HepG2 (cell line): ENCODE results near the gene GABARAPL2. TPM values are rescaled to one million over a fixed set of nuclear protein-coding genes. Genes with fewer than 3 reads are reported as not detected.

ENCODE experiments used
- ATAC-seq: fragments of 200-7000 bp; cut with Tn5 transposase; 3 replicates; pipeline ENCODE4 v1.9.1; 2020; ENCODE audit warnings: mild to moderate bottlenecking, moderate library complexity
- BruUV-seq: library from RNA; stranded (reverse); fragments of 400-500 nt; replicated peaks from 2 replicates; lab custom pipeline; 2021; lab: Mats Ljungman, UMichigan
- CTCF ChIA-PET: fragments of 300-600 bp; formaldehyde crosslinking; extraction: SDS; loops from one replicate; lab custom pipeline; 2021; ENCODE audit warnings: low total read pairs, inconsistent platforms, low intra/inter-chr PET ratio; lab: Yijun Ruan, JAX
- POLR2A ChIA-PET: fragments of 350-600 bp; sonication (Branson Sonifier 250); formaldehyde crosslinking; loops from one replicate; lab custom pipeline; 2020; ENCODE audit warnings: antibody characterized with exemption, inconsistent platforms; lab: Yijun Ruan, JAX
- DNase-seq: peaks from one replicate; pipeline ENCODE4 v3.0.0-alpha.2; 2015; ENCODE audit warnings: low spot score
- FAIRE-seq: peaks from 3 replicates; lab custom pipeline; 2011; peaks lifted over from hg19 to GRCh38; lab: Jason Lieb, UNC
- H2AFZ ChIP-seq: one replicate; pipeline ENCODE4 v1.6.1; 2011; ENCODE audit warnings: low read length, inconsistent platforms
- H3K27ac ChIP-seq: fragments of 300-600 bp; 3 replicates; pipeline ENCODE4 v1.8.0; 2011; ENCODE audit warnings: mixed run types, mild to moderate bottlenecking, mixed read lengths, low read length, inconsistent platforms; ENCODE audit not compliant: insufficient read depth; ENCODE audit errors: extremely low read length
- H3K27me3 ChIP-seq, 2 experiments: fragments of 200-600 bp in 1 of 2; 2 replicates in 1 of 2; 3 replicates in 1 of 2; pipeline versions ENCODE4 v1.6.0 to v1.8.0; 2011; ENCODE audit warnings: low read length in 2 of 2, mild to moderate bottlenecking in 2 of 2, moderate library complexity in 2 of 2, inconsistent platforms in 1 of 2; ENCODE audit not compliant: insufficient read depth in 2 of 2, control insufficient read depth in 1 of 2
- H3K36me3 ChIP-seq, 2 experiments: fragments of 200-600 bp in 1 of 2; replicated peaks in 1 of 2; 2 replicates in 1 of 2; 3 replicates in 1 of 2; pipeline versions ENCODE4 v1.5.1 to v1.8.0; 2011; ENCODE audit warnings: low read length in 2 of 2, inconsistent platforms in 1 of 2; ENCODE audit not compliant: insufficient read depth in 2 of 2, control insufficient read depth in 1 of 2
- H3K4me1 ChIP-seq: 2 replicates; pipeline ENCODE4 v1.5.1; 2012; ENCODE audit warnings: low read length, inconsistent platforms; ENCODE audit not compliant: insufficient read depth
- H3K4me2 ChIP-seq: 2 replicates; pipeline ENCODE4 v1.6.0; 2011; ENCODE audit warnings: low read depth, low read length, inconsistent platforms
- H3K4me3 ChIP-seq, 3 experiments: fragments of 200-600 bp in 1 of 3; sonication (generic), shearing (Covaris generic) in 1 of 3; replicated peaks in 1 of 3; 2 replicates each; pipeline ENCODE4 v1.5.1; 2011 to 2016; ENCODE audit warnings: low read length in 3 of 3, inconsistent platforms in 2 of 3, low read depth in 2 of 3, mild to moderate bottlenecking in 2 of 3, control low read depth in 1 of 3, mixed read lengths in 1 of 3; ENCODE audit not compliant: insufficient read depth in 1 of 3
- H3K79me2 ChIP-seq: one replicate; pipeline ENCODE4 v1.6.1; 2011; ENCODE audit warnings: low read length, inconsistent platforms; ENCODE audit not compliant: insufficient read depth
- H3K9ac ChIP-seq: 2 replicates; pipeline ENCODE4 v1.6.0; 2011; ENCODE audit warnings: mild to moderate bottlenecking, low read depth, low read length, inconsistent platforms; ENCODE audit not compliant: insufficient read depth
- H3K9me3 ChIP-seq: 2 replicates; pipeline ENCODE4 v1.5.1; 2012; ENCODE audit warnings: mild to moderate bottlenecking, low read length
- H4K20me1 ChIP-seq: 2 replicates; pipeline ENCODE4 v1.6.0; 2011; ENCODE audit warnings: inconsistent platforms, mild to moderate bottlenecking, low read length, moderate library complexity; ENCODE audit not compliant: insufficient read depth
- POLR2A ChIP-seq, 2 experiments: IDR thresholded peaks; 2 replicates each; pipeline ENCODE4 v1.6.1; 2011; ENCODE audit warnings: low read depth in 2 of 2, low read length in 2 of 2, mild to moderate bottlenecking in 1 of 2, moderate library complexity in 1 of 2; ENCODE audit not compliant: insufficient read depth in 1 of 2
- ZNF143 ChIP-seq: sonication (generic); formaldehyde crosslinking; IDR thresholded peaks from 2 replicates; pipeline ENCODE4 v1.4.0; 2020; ENCODE audit warnings: missing genetic modification reagents
- ZNF225 ChIP-seq: sonication (generic); formaldehyde crosslinking; IDR thresholded peaks from 2 replicates; pipeline ENCODE4 v1.4.0; 2020; ENCODE audit warnings: mild to moderate bottlenecking, missing genetic modification reagents
- ZNF337 ChIP-seq: sonication (generic); formaldehyde crosslinking; IDR thresholded peaks from 2 replicates; pipeline ENCODE4 v1.5.1; 2020; ENCODE audit warnings: missing genetic modification reagents, low read depth, mild to moderate bottlenecking, borderline replicate concordance
- ZNF746 ChIP-seq: sonication (generic); formaldehyde crosslinking; IDR thresholded peaks from 2 replicates; pipeline ENCODE4 v1.8.0; 2022; ENCODE audit warnings: mild to moderate bottlenecking, missing genetic modification reagents
- WGBS: methylation state at CpG from one replicate; pipeline ENCODE4 v1.1.6; 2017; ENCODE audit warnings: low lambda C conversion rate; 5-methylcytosine and 5-hydroxymethylcytosine counted together
- in situ Hi-C: cut with HindIII; loops from 2 replicates; pipeline ENCODE4 v1.10.0; 2017; ENCODE audit warnings: low pct_unique_long_range_greater_than_20kb; ENCODE audit not compliant: extremely low pct_ligation_motif_present
- intact Hi-C: fragments of 100-400 bp; cut with micrococcal nuclease; formaldehyde crosslinking; loops from one replicate; pipeline ENCODE4 v1.10.0; 2022; ENCODE audit not compliant: unreplicated experiment
- polyA plus RNA-seq, 8 experiments: library from polyadenylated mRNA; depleted of rRNA in 3 of 8; stranded (reverse) in 7 of 8; unstranded in 1 of 8; fragments of >200 nt; fragmentation: Illumina TruSeq in 4 of 8; extraction: Trizol in 4 of 8; gene quantifications; 2 replicates each; pipeline versions ENCODE4 v1.2.1 to v1.2.3, GENCODE V29; 2011 to 2016; ENCODE audit warnings: low read depth in 4 of 8, missing spikeins in 1 of 8, mixed read lengths in 1 of 8; ENCODE audit not compliant: insufficient read depth in 1 of 8
- total RNA-seq, 5 experiments: library from RNA; depleted of rRNA; stranded (reverse); fragments of >200 nt; fragmentation: Illumina TruSeq; extraction: Trizol; gene quantifications; 2 replicates each; pipeline ENCODE4 v1.2.3, GENCODE V29; 2016; ENCODE audit warnings: low read depth in 1 of 5
- TF ChIP-seq, protein P1 (sequence below): sonication (generic); formaldehyde crosslinking; IDR thresholded peaks from 2 replicates; pipeline ENCODE4 v1.5.0; 2020; ENCODE audit warnings: mild to moderate bottlenecking, low read depth, missing genetic modification reagents, borderline replicate concordance
- TF ChIP-seq, protein P2 (sequence below): sonication (generic); IDR thresholded peaks from 2 replicates; pipeline ENCODE4 v1.6.1; 2016; ENCODE audit warnings: low read depth, borderline replicate concordance

Gene GABARAPL2
- total and polyA plus RNA-seq, 2 of the 13 experiments (the other 11 are each of a cell fraction or from before 2014, with no cell fraction given), result 76.4 to 83.0 TPM

DNA sequence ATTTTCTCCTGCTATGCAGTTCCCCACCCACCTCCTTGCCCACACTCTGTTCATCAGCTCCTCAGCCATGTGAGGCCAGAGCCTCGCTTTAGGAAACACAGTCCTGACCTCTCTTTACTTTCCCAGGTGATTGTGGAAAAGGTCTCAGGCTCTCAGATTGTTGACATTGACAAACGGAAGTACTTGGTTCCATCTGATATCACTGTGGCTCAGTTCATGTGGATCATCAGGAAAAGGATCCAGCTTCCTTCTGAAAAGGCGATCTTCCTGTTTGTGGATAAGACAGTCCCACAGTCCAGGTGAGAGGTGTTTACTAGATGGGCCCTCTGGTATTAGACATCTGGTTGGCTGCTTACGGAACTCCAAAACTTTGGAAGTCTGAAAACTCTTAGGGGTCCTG is 1.7 kb downstream of the GABARAPL2 start:
- Histone ChIP-seq H3K79me2 (peaks cover 13% of the 10 kb centered on the region), H3K27ac (no peak overlapping the region), H3K4me2 (peak overlapping the region; percentile 96; the same call in 1 of the 2 replicates), H3K9me3 (no peaks in the 10 kb centered on the region), H3K4me1 (peaks cover 28% of the 10 kb centered on the region), H3K4me3 (no peak overlapping the region), H2AFZ (no peak overlapping the region), H3K9ac (no peak overlapping the region), H3K27me3 (peaks cover 0 to 4% of the 10 kb centered on the region in 2 experiments; a peak in 2 of 5 replicates), H3K36me3 (peaks cover 16 to 44% of the 10 kb centered on the region in 2 experiments), H4K20me1 (peaks cover 13% of the 10 kb centered on the region; the same call in 1 of the 2 replicates)
- BruUV-seq, result no TSS peak
- TF ChIP-seq, protein P1, sequence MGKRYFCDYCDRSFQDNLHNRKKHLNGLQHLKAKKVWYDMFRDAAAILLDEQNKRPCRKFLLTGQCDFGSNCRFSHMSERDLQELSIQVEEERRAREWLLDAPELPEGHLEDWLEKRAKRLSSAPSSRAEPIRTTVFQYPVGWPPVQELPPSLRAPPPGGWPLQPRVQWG (CRISPR knock-in tag), result no peak
- no peak for TF ChIP-seq ZNF143 (CRISPR knock-in tag)
- no peak for TF ChIP-seq ZNF337 (CRISPR knock-in tag)
- TF ChIP-seq POLR2A (IDR thresholded peaks at IDR 0.05; ENCODE audit: insufficient read depth in 1 of 2, low read depth in 2 of 2, low read length in 2 of 2), result no peak
- no peak for TF ChIP-seq ZNF225 (CRISPR knock-in tag)
- TF ChIP-seq ZNF746 (CRISPR knock-in tag), result no peak
- TF ChIP-seq, protein P2, sequence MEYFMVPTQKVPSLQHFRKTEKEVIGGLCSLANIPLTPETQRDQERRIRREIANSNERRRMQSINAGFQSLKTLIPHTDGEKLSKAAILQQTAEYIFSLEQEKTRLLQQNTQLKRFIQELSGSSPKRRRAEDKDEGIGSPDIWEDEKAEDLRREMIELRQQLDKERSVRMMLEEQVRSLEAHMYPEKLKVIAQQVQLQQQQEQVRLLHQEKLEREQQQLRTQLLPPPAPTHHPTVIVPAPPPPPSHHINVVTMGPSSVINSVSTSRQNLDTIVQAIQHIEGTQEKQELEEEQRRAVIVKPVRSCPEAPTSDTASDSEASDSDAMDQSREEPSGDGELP, result no peak
- intact Hi-C loops (loop anchor here (5.0 kb wide), 2 partner anchors 51 to 79 kb away; partner anchors contain the start of genes KARS1 and TERF2IP), in situ Hi-C loops (no loop called here)
- 93% methylated on average over 4 of the region's 4 CpGs for WGBS
- ChIA-PET CTCF (no interaction called here), POLR2A (no interaction called here)
- DNase-seq (no peak), ATAC-seq (no peak), FAIRE-seq (no peak)
